ENCODE data around the gene IRF7.

IRF7 gene

GRCh38 chr11:635945-636510, 20.3 kb upstream of the IRF7 start:
- no peaks in the 10 kb centered on the region for H3K9me3 ChIP-seq (replicated peaks; ENCODE audit: insufficient read depth, low read length)
- H3K4me2 ChIP-seq (ENCODE audit: low read depth, low read length), result no peak overlapping the region
- no peak overlapping the region for H3K27ac ChIP-seq (ENCODE audit: low read length)
- no peaks in the 10 kb centered on the region for H3K79me2 ChIP-seq (ENCODE audit: low read length)
- no peak overlapping the region for H2AFZ ChIP-seq (ENCODE audit: low read length)
- no peaks in the 10 kb centered on the region for H3K36me3 ChIP-seq (replicated peaks; ENCODE audit: insufficient read depth, low read length)
- no peaks in the 10 kb centered on the region for H3K9me2 ChIP-seq (replicated peaks; ENCODE audit: insufficient read depth, low read length)
- no peak overlapping the region for H3K4me3 ChIP-seq (ENCODE audit: low read length)
- H3K4me1 ChIP-seq (ENCODE audit: low read length), result no peaks in the 10 kb centered on the region
- no peaks in the 10 kb centered on the region for H3K27me3 ChIP-seq (replicated peaks; ENCODE audit: insufficient read depth, low read length)
- DNase-seq, result no peak
- TF ChIP-seq EZH2phosphoT487 (IDR thresholded peaks at IDR 0.05; ENCODE audit: low read length) (no peak), CTCF (IDR thresholded peaks at IDR 0.05; ENCODE audit: low read length) (no peak), EZH2 (optimal IDR thresholded peaks at IDR 0.05; ENCODE audit: low read depth, low read length) (no peak)
- no peaks in the 10 kb centered on the region for H3F3A ChIP-seq (ENCODE audit: insufficient read depth, low read length)
- H3K9ac ChIP-seq (ENCODE audit: low read length), result no peak overlapping the region
- no peaks in the 10 kb centered on the region for H4K20me1 ChIP-seq (ENCODE audit: insufficient read depth, low read length)

GRCh38 chr11:630871-631270, 15.1 kb upstream of the IRF7 start:
- DNase-seq, result no peak
- H3K79me2 ChIP-seq (ENCODE audit: low read length), result no peaks in the 10 kb centered on the region
- no peaks in the 10 kb centered on the region for H3K27me3 ChIP-seq (replicated peaks; ENCODE audit: insufficient read depth, low read length)
- no peaks in the 10 kb centered on the region for H3K9me2 ChIP-seq (replicated peaks; ENCODE audit: insufficient read depth, low read length)
- no peak overlapping the region for H3K27ac ChIP-seq (ENCODE audit: low read length)
- no peak overlapping the region for H3K4me3 ChIP-seq (ENCODE audit: low read length)
- H3F3A ChIP-seq (ENCODE audit: insufficient read depth, low read length), result peaks cover 18% of the 10 kb centered on the region
- H3K4me1 ChIP-seq (ENCODE audit: low read length), result peaks cover 13% of the 10 kb centered on the region
- H2AFZ ChIP-seq (ENCODE audit: low read length), result no peak overlapping the region
- no peak overlapping the region for H3K4me2 ChIP-seq (ENCODE audit: low read depth, low read length)
- TF ChIP-seq EZH2phosphoT487 (IDR thresholded peaks at IDR 0.05; ENCODE audit: low read length) (no peak), EZH2 (optimal IDR thresholded peaks at IDR 0.05; ENCODE audit: low read depth, low read length) (no peak), CTCF (IDR thresholded peaks at IDR 0.05; ENCODE audit: low read length) (no peak)
- H3K9me3 ChIP-seq (replicated peaks; ENCODE audit: insufficient read depth, low read length), result no peaks in the 10 kb centered on the region
- H3K9ac ChIP-seq (ENCODE audit: low read length), result no peak overlapping the region
- H4K20me1 ChIP-seq (ENCODE audit: insufficient read depth, low read length), result no peaks in the 10 kb centered on the region
- no peaks in the 10 kb centered on the region for H3K36me3 ChIP-seq (replicated peaks; ENCODE audit: insufficient read depth, low read length)

GRCh38 chr11:629237-629583, 13.5 kb upstream of the IRF7 start:
- H3K4me1 ChIP-seq (ENCODE audit: low read length), result peaks cover 13% of the 10 kb centered on the region
- DNase-seq, result peak; percentile 77

More at GRCh38 chr11:629237-629583, 13.5 kb upstream of the IRF7 start:
- H4K20me1 ChIP-seq (ENCODE audit: insufficient read depth, low read length), result no peaks in the 10 kb centered on the region
- no peaks in the 10 kb centered on the region for H3K79me2 ChIP-seq (ENCODE audit: low read length)
- no peak overlapping the region for H3K9ac ChIP-seq (ENCODE audit: low read length)
- no peaks in the 10 kb centered on the region for H3K9me2 ChIP-seq (replicated peaks; ENCODE audit: insufficient read depth, low read length)
- no peaks in the 10 kb centered on the region for H3K9me3 ChIP-seq (replicated peaks; ENCODE audit: insufficient read depth, low read length)
- TF ChIP-seq EZH2phosphoT487 (IDR thresholded peaks at IDR 0.05; ENCODE audit: low read length), result no peak
- no peak for TF ChIP-seq EZH2 (optimal IDR thresholded peaks at IDR 0.05; ENCODE audit: low read depth, low read length)
- TF ChIP-seq CTCF (IDR thresholded peaks at IDR 0.05; ENCODE audit: low read length), result peak; percentile 29
- no peaks in the 10 kb centered on the region for H3K36me3 ChIP-seq (replicated peaks; ENCODE audit: insufficient read depth, low read length)
- peaks cover 18% of the 10 kb centered on the region for H3F3A ChIP-seq (ENCODE audit: insufficient read depth, low read length)
- no peaks in the 10 kb centered on the region for H3K27me3 ChIP-seq (replicated peaks; ENCODE audit: insufficient read depth, low read length)
- no peak overlapping the region for H2AFZ ChIP-seq (ENCODE audit: low read length)
- H3K27ac ChIP-seq (ENCODE audit: low read length), result peak overlapping the region; percentile 64; the same call in 1 of the 2 replicates
- H3K4me3 ChIP-seq (ENCODE audit: low read length), result 0 out of 2 replicates have a peak overlapping the region, but pooled peaks have one; percentile 17
- H3K4me2 ChIP-seq (ENCODE audit: low read depth, low read length), result peak overlapping the region; percentile 73; the same call in 1 of the 2 replicates
